Endodermal cell (in vitro differentiated cells): ENCODE data around the gene TSHZ2. TPM values are rescaled to one million over a fixed set of nuclear protein-coding genes. Genes with fewer than 3 reads are reported as not detected.

Source experiments
- DNase-seq: peaks from one replicate; pipeline ENCODE4 v3.0.0-alpha.2; 2017
- H3K27ac ChIP-seq: 2 replicates; pipeline ENCODE4 v1.5.1; 2013; ENCODE audit warnings: mild to moderate bottlenecking, low read depth, low read length, moderate library complexity
- H3K27me3 ChIP-seq: 2 replicates; pipeline ENCODE4 v1.6.1; 2013; ENCODE audit warnings: mild to moderate bottlenecking, low read length, moderate library complexity; ENCODE audit not compliant: insufficient read depth, control insufficient read depth, poor library complexity, severe bottlenecking
- H3K36me3 ChIP-seq: 2 replicates; pipeline ENCODE4 v1.7.0; 2013; ENCODE audit warnings: mild to moderate bottlenecking, low read length, moderate library complexity; ENCODE audit not compliant: control insufficient read depth, insufficient read depth
- H3K4me1 ChIP-seq: one replicate; pipeline ENCODE4 v1.7.0; 2013; ENCODE audit warnings: low read length; ENCODE audit not compliant: control insufficient read depth, insufficient read depth
- H3K4me3 ChIP-seq: 2 replicates; pipeline ENCODE4 v1.5.1; 2013; ENCODE audit warnings: mild to moderate bottlenecking, low read length, moderate library complexity
- H3K9ac ChIP-seq: 2 replicates; pipeline ENCODE4 v1.6.1; 2013; ENCODE audit warnings: mild to moderate bottlenecking, low read length, moderate library complexity; ENCODE audit not compliant: poor library complexity, severe bottlenecking; ENCODE audit errors: extremely low read depth
- H3K9me3 ChIP-seq: 2 replicates; pipeline ENCODE4 v1.6.1; 2013; ENCODE audit warnings: mild to moderate bottlenecking, low read length, moderate library complexity; ENCODE audit not compliant: control insufficient read depth
- H3K27ac Mint-ChIP-seq: 2 replicates; pipeline ENCODE4 v1.8.0; 2020; ENCODE audit warnings: mixed read lengths
- H3K27me3 Mint-ChIP-seq: 2 replicates; pipeline ENCODE4 v1.8.0; 2021; ENCODE audit warnings: mild to moderate bottlenecking, mixed read lengths; ENCODE audit not compliant: insufficient read depth
- H3K36me3 Mint-ChIP-seq: 2 replicates; pipeline ENCODE4 v1.8.0; 2020; ENCODE audit warnings: low read depth, mixed read lengths
- H3K4me1 Mint-ChIP-seq: 2 replicates; pipeline ENCODE4 v1.8.0; 2020; ENCODE audit warnings: mixed read lengths
- H3K4me3 Mint-ChIP-seq: 2 replicates; pipeline ENCODE4 v1.8.0; 2020; ENCODE audit warnings: mild to moderate bottlenecking, moderate library complexity, mixed read lengths
- H3K9me3 Mint-ChIP-seq: 2 replicates; pipeline ENCODE4 v1.8.0; 2020; ENCODE audit warnings: mild to moderate bottlenecking, mixed read lengths
- CTCF ChIP-seq: fragments of 200-600 bp; sonication (generic); conservative IDR thresholded peaks from 2 replicates; pipeline ENCODE4 v1.5.0; 2021; ENCODE audit warnings: antibody characterized with exemption, mild to moderate bottlenecking
- WGBS, 2 experiments: methylation state at CpG; one replicate each; pipeline versions ENCODE4 v1.1.5 to v1.1.7; 2013; ENCODE audit warnings: missing lambda C conversion rate in 2 of 2, mixed read lengths in 1 of 2; ENCODE audit not compliant: insufficient coverage in 1 of 2, insufficient read length in 1 of 2; 5-methylcytosine and 5-hydroxymethylcytosine counted together
- total RNA-seq, 2 donors: library from RNA; stranded (reverse); fragmentation: NEBNext Ultra II Directional in 1 of 2; extraction: Animal tissue kit (Norgen Biotek cat#: 25700) in 1 of 2; gene quantifications; 2 replicates in 1 of 2; 3 replicates in 1 of 2; pipeline ENCODE4 v1.2.1, GENCODE V29; 2021

The TSHZ2 gene
- total RNA-seq, 2 donors from 2014 or later: 0.07 to 0.31 TPM

GRCh38 chr20:53180928-53181362, 208.8 kb downstream of the TSHZ2 start:
- no peaks in the 10 kb centered on the region for H3K27me3 Mint-ChIP-seq
- Histone ChIP-seq H3K9me3 (no peaks in the 10 kb centered on the region), H3K36me3 (no peaks in the 10 kb centered on the region), H3K27me3 (no peaks in the 10 kb centered on the region), H3K9ac (no peak overlapping the region), H3K4me3 (no peak overlapping the region), H3K4me1 (no peaks in the 10 kb centered on the region), H3K27ac (no peak overlapping the region)
- H3K36me3 Mint-ChIP-seq: no peaks in the 10 kb centered on the region
- H3K9me3 Mint-ChIP-seq: no peaks in the 10 kb centered on the region
- no peak for DNase-seq
- no peak overlapping the region for H3K4me3 Mint-ChIP-seq
- no peak overlapping the region for H3K27ac Mint-ChIP-seq
- 75 to 97% methylated on average over 1 to 3 of the region's 4 CpGs for WGBS, 2 experiments
- peaks cover 5% of the 10 kb centered on the region for H3K4me1 Mint-ChIP-seq
- no peak for TF ChIP-seq CTCF

- Mint-ChIP-seq H3K9me3 (no peaks in the 10 kb centered on the region), H3K4me1 (peaks cover 5% of the 10 kb centered on the region), H3K4me3 (no peak overlapping the region), H3K36me3 (no peaks in the 10 kb centered on the region), H3K27me3 (no peaks in the 10 kb centered on the region), H3K27ac (no peak overlapping the region)
- TF ChIP-seq CTCF: no peak
- Histone ChIP-seq H3K9ac (no peak overlapping the region), H3K27ac (no peak overlapping the region), H3K4me3 (no peak overlapping the region), H3K9me3 (no peaks in the 10 kb centered on the region), H3K27me3 (no peaks in the 10 kb centered on the region), H3K36me3 (no peaks in the 10 kb centered on the region), H3K4me1 (no peaks in the 10 kb centered on the region)
- no peak for DNase-seq
- WGBS, 2 experiments: 85 to 97% methylated on average over 3 of the region's 3 CpGs
These were observed 209.8 kb downstream of the TSHZ2 start for GRCh38 chr20:53181866-53182376.

- Mint-ChIP-seq H3K27ac (no peak overlapping the region), H3K9me3 (no peaks in the 10 kb centered on the region), H3K4me1 (peaks cover 5% of the 10 kb centered on the region), H3K36me3 (no peaks in the 10 kb centered on the region), H3K4me3 (no peak overlapping the region), H3K27me3 (no peaks in the 10 kb centered on the region)
- H3K27ac ChIP-seq: no peak overlapping the region
- H3K9me3 ChIP-seq: no peaks in the 10 kb centered on the region
- DNase-seq: no peak
- no peak overlapping the region for H3K9ac ChIP-seq
- H3K36me3 ChIP-seq: no peaks in the 10 kb centered on the region
- no peaks in the 10 kb centered on the region for H3K27me3 ChIP-seq
- WGBS, 2 experiments: 91 to 100% methylated on average over 1 to 6 of the region's 6 CpGs
- no peaks in the 10 kb centered on the region for H3K4me1 ChIP-seq
- no peak for TF ChIP-seq CTCF
- H3K4me3 ChIP-seq: no peak overlapping the region
These were observed 211.0 kb downstream of the TSHZ2 start for GRCh38 chr20:53183181-53183580.
